ENCODE results near the gene NELFCD.

GRCh38 chr20:59014680-59015389, 33.8 kb downstream of the NELFCD start:
- TF ChIP-seq, protein P1, sequence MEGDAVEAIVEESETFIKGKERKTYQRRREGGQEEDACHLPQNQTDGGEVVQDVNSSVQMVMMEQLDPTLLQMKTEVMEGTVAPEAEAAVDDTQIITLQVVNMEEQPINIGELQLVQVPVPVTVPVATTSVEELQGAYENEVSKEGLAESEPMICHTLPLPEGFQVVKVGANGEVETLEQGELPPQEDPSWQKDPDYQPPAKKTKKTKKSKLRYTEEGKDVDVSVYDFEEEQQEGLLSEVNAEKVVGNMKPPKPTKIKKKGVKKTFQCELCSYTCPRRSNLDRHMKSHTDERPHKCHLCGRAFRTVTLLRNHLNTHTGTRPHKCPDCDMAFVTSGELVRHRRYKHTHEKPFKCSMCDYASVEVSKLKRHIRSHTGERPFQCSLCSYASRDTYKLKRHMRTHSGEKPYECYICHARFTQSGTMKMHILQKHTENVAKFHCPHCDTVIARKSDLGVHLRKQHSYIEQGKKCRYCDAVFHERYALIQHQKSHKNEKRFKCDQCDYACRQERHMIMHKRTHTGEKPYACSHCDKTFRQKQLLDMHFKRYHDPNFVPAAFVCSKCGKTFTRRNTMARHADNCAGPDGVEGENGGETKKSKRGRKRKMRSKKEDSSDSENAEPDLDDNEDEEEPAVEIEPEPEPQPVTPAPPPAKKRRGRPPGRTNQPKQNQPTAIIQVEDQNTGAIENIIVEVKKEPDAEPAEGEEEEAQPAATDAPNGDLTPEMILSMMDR (IDR thresholded peaks at IDR 0.05; ENCODE audit: low read length), result no peak
- TF ChIP-seq EZH2phosphoT487 (IDR thresholded peaks at IDR 0.05; ENCODE audit: low read length) (no peak), EZH2 (optimal IDR thresholded peaks at IDR 0.05; ENCODE audit: low read depth, low read length) (no peak)
